Right lobe of liver (tissue), 4 donors: ENCODE measurements around the gene B3GALT6.

Experiments used
- CTCF ChIP-seq, 4 donors: fragments of 200-600 bp in 3 of 4; fragments of 450-650 bp in 1 of 4; IDR thresholded peaks; one replicate each; pipeline versions ENCODE4 v1.5.1 to v1.8.0; 2016 to 2022; ENCODE audit warnings: antibody characterized with exemption in 4 of 4, mild to moderate bottlenecking in 2 of 4
- POLR2A ChIP-seq: fragments of 450-650 bp; IDR thresholded peaks from one replicate; pipeline ENCODE4 v1.6.1; 2017; ENCODE audit warnings: antibody characterized with exemption, mild to moderate bottlenecking
- donor health status: DM: no; HTN: no; CAD: no.
- donor health status: DM: no; HTN: no; CAD: no.
- donor health status: DM: no; HTN: yes; CAD: no.

- TF ChIP-seq POLR2A (no peak), CTCF (IDR thresholded peaks at IDR 0.05) (no peak)
Measured at GRCh38 chr1:1256956-1257871, 25.2 kb downstream of the B3GALT6 start.
